GM18505 (cell line): Measurements from ENCODE around the gene TNFRSF21.

Experiments used
- ATAC-seq: cut with Tn5 transposase; IDR thresholded peaks from one replicate; pipeline ENCODE4 v1.9.1; 2021; ENCODE audit not compliant: unreplicated experiment
- POLR2A ChIP-seq: IDR thresholded peaks from 4 replicates; pipeline ENCODE4 v1.6.1; 2011; ENCODE audit warnings: borderline replicate concordance; ENCODE audit not compliant: insufficient read depth, insufficient read length; ENCODE audit errors: extremely low read depth

The TNFRSF21 gene, protein sequence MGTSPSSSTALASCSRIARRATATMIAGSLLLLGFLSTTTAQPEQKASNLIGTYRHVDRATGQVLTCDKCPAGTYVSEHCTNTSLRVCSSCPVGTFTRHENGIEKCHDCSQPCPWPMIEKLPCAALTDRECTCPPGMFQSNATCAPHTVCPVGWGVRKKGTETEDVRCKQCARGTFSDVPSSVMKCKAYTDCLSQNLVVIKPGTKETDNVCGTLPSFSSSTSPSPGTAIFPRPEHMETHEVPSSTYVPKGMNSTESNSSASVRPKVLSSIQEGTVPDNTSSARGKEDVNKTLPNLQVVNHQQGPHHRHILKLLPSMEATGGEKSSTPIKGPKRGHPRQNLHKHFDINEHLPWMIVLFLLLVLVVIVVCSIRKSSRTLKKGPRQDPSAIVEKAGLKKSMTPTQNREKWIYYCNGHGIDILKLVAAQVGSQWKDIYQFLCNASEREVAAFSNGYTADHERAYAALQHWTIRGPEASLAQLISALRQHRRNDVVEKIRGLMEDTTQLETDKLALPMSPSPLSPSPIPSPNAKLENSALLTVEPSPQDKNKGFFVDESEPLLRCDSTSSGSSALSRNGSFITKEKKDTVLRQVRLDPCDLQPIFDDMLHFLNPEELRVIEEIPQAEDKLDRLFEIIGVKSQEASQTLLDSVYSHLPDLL

DNA sequence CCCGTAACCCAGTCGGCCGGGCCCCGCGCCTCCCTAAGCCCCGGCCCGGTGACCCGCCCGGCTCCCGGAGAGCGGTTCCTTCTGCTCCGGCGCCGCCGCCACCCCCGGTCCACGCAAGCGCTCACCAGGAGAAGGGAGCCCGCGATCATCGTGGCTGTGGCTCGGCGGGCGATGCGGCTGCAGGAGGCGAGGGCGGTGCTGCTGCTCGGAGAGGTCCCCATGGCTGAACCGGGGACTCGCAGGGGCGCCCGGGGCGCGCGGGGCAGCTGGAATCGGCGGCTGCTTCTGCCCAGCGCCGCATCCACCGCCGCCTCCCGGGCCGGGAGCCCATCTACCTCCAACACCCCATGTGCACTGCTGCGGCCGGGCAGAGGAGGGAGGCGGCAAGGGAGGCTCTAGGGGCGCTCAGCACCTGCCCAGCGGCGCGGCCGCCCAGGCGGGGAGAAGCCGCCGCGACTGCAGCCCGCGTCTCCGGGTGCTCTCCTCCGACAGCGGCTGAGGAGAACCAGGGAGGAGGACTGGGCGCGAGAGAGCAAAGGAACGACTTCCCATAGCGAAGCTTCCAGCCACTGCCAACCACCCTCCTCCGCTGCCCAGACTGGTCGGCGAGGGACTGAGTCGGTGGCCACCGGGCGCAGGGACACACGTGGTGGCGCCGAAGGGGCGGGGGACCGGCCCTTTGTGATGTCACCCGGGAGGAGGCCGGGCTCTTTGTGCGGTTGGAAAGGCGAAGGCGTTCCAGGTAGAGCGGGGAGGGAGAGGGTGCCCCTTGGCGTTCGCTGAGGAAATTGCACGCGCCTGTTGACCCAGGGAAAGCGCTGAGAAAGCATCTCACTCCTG is at the start of gene TNFRSF21:
TNFRSF21 (minus strand) TSS at position 615 of the 840 bp plus-strand sequence; CDS start at position 221, 394 bp downstream.
- no peak for TF ChIP-seq POLR2A
- peak; percentile 98 for ATAC-seq

- TF ChIP-seq POLR2A, result no peak
- ATAC-seq, result no peak
Observed at GRCh38 chr6:47358440-47359225, 48.9 kb upstream of the TNFRSF21 start.

GRCh38 chr6:47357827-47358226 is 48.1 kb upstream of the TNFRSF21 start:
- ATAC-seq, result peak; percentile 71
- no peak for TF ChIP-seq POLR2A

- no peak for TF ChIP-seq POLR2A
- no peak for ATAC-seq
Observed at GRCh38 chr6:47355496-47355895, 45.8 kb upstream of the TNFRSF21 start.

DNA sequence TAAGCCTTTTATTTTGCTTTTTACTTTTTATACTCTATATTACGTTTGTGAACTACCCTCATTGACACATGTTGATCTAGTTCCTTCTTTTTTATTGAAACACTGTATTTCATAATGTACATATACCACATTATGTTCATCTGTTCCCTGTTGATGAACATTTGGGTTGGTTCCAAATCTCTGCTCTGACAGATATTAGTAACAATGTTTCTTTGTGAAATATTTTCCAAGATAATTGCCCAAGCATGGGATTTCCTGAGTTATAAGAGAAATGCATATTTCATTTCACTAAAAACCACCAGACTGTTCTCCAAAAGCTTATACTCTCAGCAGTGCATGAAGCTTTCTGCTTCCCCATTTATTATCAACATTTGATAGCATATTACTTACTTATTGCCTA is 44.2 kb upstream of the TNFRSF21 start:
- no peak for TF ChIP-seq POLR2A
- no peak for ATAC-seq

DNA sequence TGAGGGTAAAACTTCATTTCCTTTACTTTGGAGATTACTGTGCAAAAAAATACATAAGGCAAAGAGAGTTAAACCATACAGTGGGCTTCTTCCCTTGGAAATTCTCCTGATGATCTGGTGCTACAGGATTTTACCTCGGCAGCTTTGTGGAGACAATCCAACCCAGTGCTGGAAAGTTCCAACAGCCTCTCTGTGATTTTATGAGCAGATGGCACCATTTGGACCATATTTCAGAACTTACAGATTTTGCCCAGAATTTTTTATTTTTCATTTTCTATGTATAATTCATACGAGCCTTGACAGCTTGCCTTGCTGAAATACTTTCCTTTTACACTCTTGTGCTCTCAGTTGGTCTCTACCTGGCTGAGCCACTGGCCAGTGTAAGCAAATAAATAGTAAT is 43.3 kb upstream of the TNFRSF21 start:
- no peak for ATAC-seq
- TF ChIP-seq POLR2A, result no peak

- no peak for ATAC-seq
- TF ChIP-seq POLR2A, result no peak
Observed at GRCh38 chr6:47352194-47352920, 42.7 kb upstream of the TNFRSF21 start.

DNA sequence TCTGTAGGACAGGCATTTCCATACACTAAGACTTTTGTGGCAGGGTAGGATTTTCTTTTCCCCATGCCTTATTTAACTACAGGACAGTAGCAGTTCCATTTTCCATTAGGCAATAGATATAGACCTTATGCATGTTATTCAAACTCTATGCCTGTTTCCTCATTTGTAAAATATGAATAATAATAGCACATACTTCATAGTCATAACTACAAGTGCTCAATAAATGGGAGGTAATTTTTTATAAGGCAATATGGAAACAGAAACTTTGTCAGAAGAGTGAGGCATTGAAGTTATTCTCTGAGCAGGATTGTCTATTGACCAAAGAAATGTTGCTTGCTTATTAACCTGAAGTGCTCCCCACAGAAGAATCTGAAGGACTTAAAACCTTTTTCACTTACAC is 41.9 kb upstream of the TNFRSF21 start:
- ATAC-seq, result no peak
- no peak for TF ChIP-seq POLR2A

- TF ChIP-seq POLR2A, result no peak
- ATAC-seq, result no peak
Observed at GRCh38 chr6:47349931-47350330, 40.2 kb upstream of the TNFRSF21 start.

DNA sequence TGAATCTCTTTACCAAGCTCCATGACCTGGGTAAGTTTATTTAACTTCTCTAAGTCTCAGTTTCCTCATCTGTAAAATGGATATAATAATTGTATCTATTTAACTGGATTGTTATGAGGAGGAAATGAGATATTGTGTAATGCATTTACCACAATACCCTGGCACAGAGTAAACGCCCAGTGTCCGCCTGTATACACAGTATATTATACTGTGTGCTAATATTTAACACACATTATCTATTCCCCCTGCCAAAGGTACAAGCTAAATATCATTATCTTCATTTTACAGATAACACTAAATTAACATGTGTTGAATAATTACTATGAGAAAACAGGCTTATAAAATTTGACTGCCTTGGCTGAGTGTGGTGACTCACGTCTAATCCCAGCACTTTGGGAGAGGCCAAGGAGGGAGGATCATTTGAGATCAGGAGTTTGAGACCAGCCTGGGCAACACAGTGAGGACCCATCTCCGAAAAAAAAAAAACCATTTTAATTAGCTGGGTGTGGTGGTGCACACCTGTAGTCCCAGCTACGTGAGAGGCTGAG is 38.7 kb upstream of the TNFRSF21 start:
- no peak for ATAC-seq
- no peak for TF ChIP-seq POLR2A

- TF ChIP-seq POLR2A, result no peak
- no peak for ATAC-seq
Observed at GRCh38 chr6:47345761-47346160, 36.1 kb upstream of the TNFRSF21 start.

- TF ChIP-seq POLR2A, result no peak
- no peak for ATAC-seq
Observed at GRCh38 chr6:47344022-47344421, 34.3 kb upstream of the TNFRSF21 start.

- TF ChIP-seq POLR2A, result no peak
- ATAC-seq, result no peak
Observed at GRCh38 chr6:47343600-47343999, 33.9 kb upstream of the TNFRSF21 start.

DNA sequence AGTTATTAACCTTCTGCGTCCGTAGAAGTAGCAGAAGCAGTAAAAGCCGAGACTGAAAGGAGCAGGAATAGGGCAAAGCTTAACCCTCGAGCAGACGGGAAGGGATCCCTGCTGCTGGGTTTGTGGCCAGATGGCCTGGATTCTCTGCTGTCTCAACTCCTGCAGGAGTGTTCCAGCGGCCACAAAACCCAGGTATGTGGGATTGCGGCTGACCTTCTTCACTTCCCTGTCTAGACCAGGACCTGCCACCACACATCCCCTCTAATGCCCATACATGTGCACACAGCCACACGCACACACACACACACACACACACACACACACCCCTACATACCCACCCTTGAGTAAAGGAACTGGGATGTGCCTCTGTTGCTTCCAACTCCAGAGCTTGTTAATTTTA is 33.1 kb upstream of the TNFRSF21 start:
- no peak for ATAC-seq
- no peak for TF ChIP-seq POLR2A
